RWPE2 (cell line): ENCODE data around the gene ATP5PD.

Source experiments
- ATAC-seq: fragments of 200-7000 bp; cut with Tn5 transposase; 3 replicates; pipeline ENCODE4 v1.9.1; 2021; ENCODE audit warnings: low read depth
- DNase-seq: peaks from one replicate; pipeline ENCODE4 v3.0.0-alpha.2; 2020; ENCODE audit warnings: low spot score
- H3K27ac ChIP-seq: fragments of 450-650 bp; 2 replicates; pipeline ENCODE4 v1.5.1; 2017; ENCODE audit warnings: mild to moderate bottlenecking; ENCODE audit not compliant: poor library complexity, severe bottlenecking
- H3K27me3 ChIP-seq: fragments of 250-450 bp; sonication (Bioruptor Pico); 2 replicates; pipeline ENCODE4 v1.5.1; 2021; ENCODE audit warnings: mild to moderate bottlenecking, moderate library complexity; ENCODE audit not compliant: insufficient read depth, poor library complexity, severe bottlenecking
- H3K36me3 ChIP-seq: fragments of 250-450 bp; sonication (Bioruptor Pico); 2 replicates; pipeline ENCODE4 v1.5.1; 2020; ENCODE audit warnings: low read depth, mild to moderate bottlenecking, moderate library complexity
- H3K4me1 ChIP-seq: fragments of 250-450 bp; sonication (Bioruptor Pico); 2 replicates; pipeline ENCODE4 v1.5.1; 2021; ENCODE audit warnings: mild to moderate bottlenecking, moderate library complexity; ENCODE audit not compliant: insufficient read depth, poor library complexity, severe bottlenecking
- H3K4me3 ChIP-seq: fragments of 250-450 bp; sonication (Bioruptor Pico); 2 replicates; pipeline ENCODE4 v1.5.1; 2021; ENCODE audit warnings: mild to moderate bottlenecking, moderate library complexity; ENCODE audit not compliant: severe bottlenecking
- H3K9me3 ChIP-seq: fragments of 250-450 bp; sonication (Bioruptor Pico); 2 replicates; pipeline ENCODE4 v1.5.1; 2021; ENCODE audit warnings: mild to moderate bottlenecking, moderate library complexity; ENCODE audit not compliant: severe bottlenecking
- CTCF ChIP-seq: fragments of 450-650 bp; IDR thresholded peaks from one replicate; pipeline ENCODE4 v1.5.1; 2017; ENCODE audit warnings: mild to moderate bottlenecking, moderate library complexity; ENCODE audit not compliant: poor library complexity, severe bottlenecking

The ATP5PD gene

GRCh38 chr17:75003070-75003956 lies 43.5 kb downstream of the ATP5PD start:
- no peaks in the 10 kb centered on the region for H3K9me3 ChIP-seq
- DNase-seq: no peak
- no peak overlapping the region for H3K4me3 ChIP-seq
- no peaks in the 10 kb centered on the region for H3K27me3 ChIP-seq
- H3K36me3 ChIP-seq: peaks cover 32% of the 10 kb centered on the region
- H3K4me1 ChIP-seq: no peaks in the 10 kb centered on the region
- ATAC-seq: no peak
- no peak overlapping the region for H3K27ac ChIP-seq
- TF ChIP-seq CTCF: no peak

GRCh38 chr17:75001915-75002843 lies 44.6 kb downstream of the ATP5PD start:
- Histone ChIP-seq H3K27ac (no peak overlapping the region), H3K4me1 (no peaks in the 10 kb centered on the region), H3K4me3 (no peak overlapping the region), H3K27me3 (no peaks in the 10 kb centered on the region), H3K36me3 (peaks cover 32% of the 10 kb centered on the region), H3K9me3 (no peaks in the 10 kb centered on the region)
- ATAC-seq: no peak
- no peak for DNase-seq
- no peak for TF ChIP-seq CTCF

- TF ChIP-seq CTCF: no peak
- no peak overlapping the region for H3K27ac ChIP-seq
- no peak overlapping the region for H3K4me3 ChIP-seq
- peaks cover 32% of the 10 kb centered on the region for H3K36me3 ChIP-seq
- peaks cover 4% of the 10 kb centered on the region for H3K4me1 ChIP-seq
- H3K9me3 ChIP-seq: no peaks in the 10 kb centered on the region
- H3K27me3 ChIP-seq: no peaks in the 10 kb centered on the region
- ATAC-seq (no peak), DNase-seq (no peak)
Measured at GRCh38 chr17:74999523-74999922, 47.2 kb downstream of the ATP5PD start.

- no peaks in the 10 kb centered on the region for H3K9me3 ChIP-seq
- TF ChIP-seq CTCF: no peak
- peaks cover 12% of the 10 kb centered on the region for H3K4me1 ChIP-seq
- DNase-seq (no peak), ATAC-seq (no peak)
- H3K27ac ChIP-seq: no peak overlapping the region
- peaks cover 30% of the 10 kb centered on the region for H3K36me3 ChIP-seq
- H3K4me3 ChIP-seq: no peak overlapping the region
- H3K27me3 ChIP-seq: no peaks in the 10 kb centered on the region
Measured at GRCh38 chr17:74998783-74999182, 48.0 kb downstream of the ATP5PD start.
